Cardiac septum (tissue), 1 donor: ENCODE results near the gene SPPL3. TPM values are rescaled to one million over a fixed set of nuclear protein-coding genes. Genes with fewer than 3 reads are reported as not detected.
"Not testable (repeated sequence)": the region's sequence is repeated elsewhere in the genome, so short reads cannot be mapped to it uniquely, and the experiment has no call there.

Experiments used
- DNase-seq: peaks from one replicate; pipeline ENCODE4 v3.0.0-alpha.2; 2020; ENCODE audit warnings: low spot score
- intact Hi-C: fragments of 100-400 bp; cut with DNase I; formaldehyde crosslinking; loops from one replicate; pipeline ENCODE4 v1.14.0; 2022
- total RNA-seq: library from RNA; stranded (reverse); fragmentation: NEBNext Ultra II Directional; extraction: Animal tissue kit (Norgen Biotek cat#: 25700); gene quantifications from one replicate; pipeline ENCODE4 v1.2.1, GENCODE V29; 2021
- donor health status: DM: no; HTN: no; CAD: no.

SPPL3 gene
- total RNA-seq, 1 donor from 2014 or later = 32.2 TPM

GRCh38 chr12:120922279-120922678 lies 18.1 kb upstream of the SPPL3 start:
- intact Hi-C loops = no loop called here
- DNase-seq = no peak

DNA sequence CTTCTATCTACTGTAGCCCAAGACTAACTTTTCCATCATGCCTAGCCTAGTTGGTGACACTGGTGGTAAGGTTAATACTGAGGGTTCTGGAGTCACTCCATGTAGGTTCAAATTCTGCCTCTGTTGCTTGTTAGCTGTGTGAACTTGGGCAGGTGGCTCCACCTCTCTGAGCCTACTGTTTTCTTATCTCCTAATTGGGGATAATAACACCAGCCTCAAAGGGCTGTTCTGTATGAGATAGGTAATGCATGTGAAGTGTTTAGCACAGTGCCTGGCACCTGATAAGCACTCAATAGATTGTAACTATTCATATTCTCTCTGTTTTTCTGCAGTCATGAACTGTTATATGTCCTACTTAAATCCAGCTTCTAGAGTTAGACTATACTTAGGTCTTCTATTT lies 17.5 kb upstream of the SPPL3 start:
- intact Hi-C loops = no loop called here
- DNase-seq = no peak

DNA sequence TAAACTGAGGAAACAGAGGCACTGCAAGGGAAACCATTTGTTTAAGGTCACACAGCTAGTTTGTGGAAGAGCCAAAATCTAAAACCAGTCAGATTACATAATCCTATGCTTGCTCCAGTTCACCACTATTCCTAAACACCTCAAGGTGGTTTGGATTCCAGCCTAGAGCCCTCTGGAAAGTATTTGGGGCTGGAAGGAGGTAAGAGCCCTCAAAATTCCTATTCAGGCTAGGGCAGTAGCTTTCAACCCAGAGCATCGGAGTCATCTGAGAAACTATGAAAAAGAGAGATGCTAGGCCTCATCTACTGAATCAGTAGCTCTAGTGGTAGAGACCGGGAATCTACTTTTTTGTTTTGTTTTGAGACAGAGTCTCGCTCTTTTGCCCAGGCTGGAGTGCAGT lies 16.0 kb upstream of the SPPL3 start:
- no peak for DNase-seq
- intact Hi-C loops = no loop called here

- no peak for DNase-seq
- intact Hi-C loops = no loop called here
Measured at GRCh38 chr12:120917748-120918147, 13.6 kb upstream of the SPPL3 start.

DNA sequence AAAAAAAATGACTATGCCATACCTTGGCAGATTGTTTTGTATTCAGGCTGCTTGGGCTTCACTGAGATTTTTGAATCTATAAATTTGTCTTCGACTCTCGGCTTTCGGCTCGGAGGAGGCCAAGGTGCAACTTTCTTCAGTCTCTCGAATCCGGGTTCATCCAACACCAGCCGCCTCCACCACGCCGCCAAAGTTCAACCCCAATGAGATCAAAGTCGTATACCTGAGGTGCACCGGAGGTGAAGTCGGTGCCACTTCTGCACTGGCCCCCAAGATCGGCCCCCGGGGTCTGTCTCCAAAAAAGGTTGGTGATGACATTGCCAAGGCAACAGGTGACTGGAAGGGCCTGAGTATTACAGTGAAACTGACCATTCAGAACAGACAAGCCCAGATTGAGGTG lies 12.4 kb upstream of the SPPL3 start:
- intact Hi-C loops = no loop called here

DNA sequence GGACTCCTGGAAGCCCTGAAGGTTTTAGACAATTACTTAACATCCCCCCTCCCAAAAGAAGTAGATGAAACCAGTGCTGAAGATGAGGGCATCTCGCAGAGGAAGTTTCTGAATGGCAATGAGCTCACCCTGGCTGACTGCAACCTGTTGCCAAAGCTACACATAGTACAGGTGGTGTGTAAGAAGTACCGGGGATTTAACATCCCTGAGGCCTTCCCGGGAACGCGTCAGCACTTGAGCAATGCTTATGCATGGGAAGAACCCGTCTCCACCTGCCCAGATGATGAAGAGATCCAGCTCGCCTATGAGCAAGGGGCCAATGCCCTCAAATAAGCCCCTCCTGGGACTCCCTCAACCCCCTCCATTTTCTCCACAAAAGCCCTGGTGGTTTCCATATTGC lies 10.6 kb upstream of the SPPL3 start:
- no peak for DNase-seq
- intact Hi-C loops = no loop called here

More for the DNA sequence above, 12.4 kb upstream of the SPPL3 start:
- DNase-seq = no peak

DNA sequence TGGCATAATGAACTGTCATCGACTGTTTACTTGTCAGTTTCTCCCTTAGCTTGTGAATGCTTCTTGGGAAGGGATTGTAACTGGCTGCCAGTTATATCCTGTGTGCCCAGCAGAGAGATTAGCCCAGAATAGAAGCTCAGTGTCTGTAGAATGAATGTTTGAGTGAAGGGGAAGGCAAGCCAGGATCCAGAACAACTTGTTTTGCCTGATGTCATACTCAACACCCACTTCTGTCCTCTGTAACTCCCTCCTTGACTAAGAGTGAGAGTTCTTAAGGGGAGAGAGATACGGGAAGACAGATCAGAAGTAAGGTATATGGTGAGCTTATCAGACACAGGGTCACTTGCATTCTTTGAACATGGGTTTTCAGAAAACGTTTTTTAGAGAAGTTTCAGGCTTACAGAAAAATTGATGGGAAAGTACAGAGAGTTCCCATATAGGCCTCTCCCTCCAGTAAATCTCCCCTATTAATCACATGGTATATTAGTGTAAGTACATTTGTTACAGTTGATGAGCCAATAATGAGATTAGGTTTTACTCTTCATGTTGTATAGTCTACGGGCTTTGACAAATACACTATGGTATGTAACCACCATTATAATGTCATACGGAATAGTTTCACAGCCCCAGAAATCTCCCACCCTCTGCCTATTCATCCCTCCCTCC lies 5.6 kb upstream of the SPPL3 start:
- intact Hi-C loops = loop anchor here (5.0 kb wide), 2 partner anchors 77 to 182 kb away; partner anchors contain the start of gene ACADS
- no peak for DNase-seq

DNA sequence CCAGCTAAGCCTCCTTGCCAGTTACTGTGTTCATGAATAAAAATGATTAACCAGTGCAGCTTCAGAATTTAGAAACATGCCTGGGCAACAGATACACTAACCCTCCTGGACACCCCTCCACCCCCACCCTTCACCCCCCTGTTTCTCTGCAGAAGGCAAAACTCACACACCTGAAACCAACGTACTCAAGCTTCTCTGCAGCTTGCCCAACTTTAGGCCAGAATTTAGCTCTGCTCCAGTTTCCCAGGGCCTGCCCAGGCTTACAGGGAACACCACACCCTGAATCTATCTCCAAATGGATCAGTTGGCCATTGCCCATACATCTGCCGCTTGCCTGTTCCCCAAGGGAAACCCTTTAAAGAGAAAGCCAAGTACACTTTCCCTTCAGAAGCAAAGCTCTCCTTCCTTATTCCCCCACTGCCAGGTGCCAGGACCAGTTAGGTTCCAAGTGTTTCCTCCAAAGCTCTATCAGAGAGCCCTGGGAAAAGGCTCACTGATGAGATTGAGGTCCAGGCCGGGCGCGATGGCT lies 1.8 kb upstream of the SPPL3 start:
- no peak for DNase-seq
- intact Hi-C loops = loop anchor here (5.0 kb wide), 2 partner anchors 74 to 179 kb away; partner anchors contain the start of gene ACADS

DNA sequence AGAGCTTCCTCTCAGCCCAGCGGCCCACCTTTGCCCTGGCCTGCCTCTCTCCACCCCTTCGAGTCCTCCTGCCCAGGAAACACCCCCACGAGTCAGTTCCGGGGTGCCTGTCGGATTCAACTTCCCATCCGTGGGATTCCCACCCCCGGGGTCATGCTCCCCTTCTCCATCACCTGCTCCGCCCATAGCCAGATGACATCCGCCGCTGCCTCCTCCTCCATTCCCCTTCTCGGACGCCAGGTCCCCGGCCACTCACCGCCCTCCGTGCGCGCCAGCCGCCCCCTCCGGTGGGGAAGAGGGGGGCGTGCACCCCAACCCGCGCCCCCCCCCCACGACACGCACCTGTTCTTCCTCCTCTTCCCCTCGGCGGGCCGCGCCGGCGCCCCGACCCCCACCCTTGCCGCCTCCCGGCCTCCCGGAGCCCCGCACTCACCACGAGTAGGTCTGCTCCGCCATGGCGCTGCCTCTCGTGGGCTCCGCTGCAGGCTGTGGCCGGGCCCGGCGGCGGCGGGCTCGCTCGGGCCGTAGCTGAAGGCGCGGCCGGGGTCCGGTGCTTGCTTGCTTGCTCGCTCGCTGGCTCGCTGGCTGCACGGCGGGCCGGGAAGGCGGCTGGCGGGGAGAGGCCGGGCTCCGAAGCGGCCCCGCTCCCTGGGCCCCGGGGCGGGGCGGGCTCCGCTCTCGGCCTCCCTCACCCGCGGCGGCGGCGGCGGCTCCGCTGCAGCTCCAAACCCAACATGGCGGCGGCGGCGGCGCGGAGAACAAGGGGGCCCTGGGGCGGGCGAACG lies 554 bp downstream of the SPPL3 start:
- intact Hi-C loops = no loop called here
- peak; percentile 87 for DNase-seq

DNA sequence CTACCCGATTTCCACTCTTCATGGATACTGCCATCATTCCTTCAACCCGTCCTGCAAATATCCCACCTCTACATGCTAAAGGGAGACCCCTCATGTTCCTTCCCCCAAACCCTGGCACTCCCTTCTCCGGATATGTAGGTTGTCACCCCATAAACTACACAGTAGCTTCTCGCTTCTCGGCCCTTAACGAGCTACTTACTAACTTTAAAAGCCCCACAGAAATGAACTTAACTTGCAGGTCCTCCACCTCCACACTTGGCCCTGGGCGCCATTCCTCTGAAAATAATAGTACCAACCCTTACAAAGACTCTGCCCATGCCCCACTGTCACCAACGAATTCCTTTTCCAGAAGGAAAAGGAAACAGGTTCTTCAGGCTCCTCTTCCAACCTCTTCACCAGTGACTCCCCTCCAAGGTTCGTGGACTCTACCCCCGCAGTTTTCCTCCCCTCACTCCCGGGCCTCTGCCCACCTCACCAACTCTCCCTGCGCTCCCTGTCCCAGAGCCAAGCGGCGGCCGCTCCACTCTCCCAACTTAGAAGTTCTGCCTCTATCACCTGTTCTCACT lies 1.2 kb downstream of the SPPL3 start:
- intact Hi-C loops = no loop called here
- DNase-seq = no peak

- DNase-seq = no peak
- intact Hi-C loops = no loop called here
Measured at GRCh38 chr12:120901818-120902217, 2.3 kb downstream of the SPPL3 start.

- intact Hi-C loops, DNase-seq: not testable (repeated sequence)
Measured at GRCh38 chr12:120901101-120901500, 3.1 kb downstream of the SPPL3 start.

- DNase-seq = no peak
- intact Hi-C loops = no loop called here
Measured at GRCh38 chr12:120895532-120895931, 8.6 kb downstream of the SPPL3 start.

- intact Hi-C loops = no loop called here
- DNase-seq = no peak
Measured at GRCh38 chr12:120892265-120892664, 11.9 kb downstream of the SPPL3 start.

- intact Hi-C loops = no loop called here
- DNase-seq = no peak
Measured at GRCh38 chr12:120890963-120891362, 13.2 kb downstream of the SPPL3 start.

DNA sequence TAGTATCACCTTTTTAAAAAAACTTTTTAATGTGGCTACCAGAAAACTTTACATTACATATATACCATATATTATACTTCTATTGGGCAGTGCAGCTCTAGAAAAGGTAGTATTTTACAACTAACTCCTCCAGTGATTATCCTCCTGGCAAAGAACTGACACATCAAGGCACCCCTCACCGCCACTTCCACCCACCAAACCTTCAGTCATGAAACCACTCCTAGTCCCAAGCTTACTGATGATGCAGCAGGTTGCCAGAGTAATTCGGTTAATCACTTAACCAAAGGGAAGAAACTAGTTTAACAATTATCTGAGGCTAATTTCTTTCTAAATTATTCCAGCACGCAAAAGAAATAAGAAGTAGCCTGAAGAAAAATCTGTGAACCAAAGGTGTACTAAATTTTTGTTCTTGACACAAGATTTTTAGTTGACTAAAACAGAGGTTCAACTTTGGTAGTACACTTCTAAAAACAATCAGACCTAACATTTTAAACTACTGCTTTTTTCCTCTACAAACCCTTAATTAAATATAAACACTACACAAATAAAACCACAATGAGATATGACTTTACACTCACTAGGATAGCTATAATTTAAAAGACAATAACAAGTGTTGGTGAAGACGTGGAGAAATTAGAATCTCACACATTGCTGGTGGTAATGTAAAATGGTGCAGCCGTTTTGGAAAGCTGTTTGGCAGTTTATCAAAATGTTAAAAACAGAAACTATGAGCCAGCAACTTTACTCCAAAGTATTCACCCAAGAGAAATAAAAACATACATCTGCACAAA lies 16.7 kb downstream of the SPPL3 start:
- intact Hi-C loops = no loop called here

GRCh38 chr12:120886199-120887018 lies 17.7 kb downstream of the SPPL3 start:
- no peak for DNase-seq
- intact Hi-C loops = no loop called here

More for the DNA sequence above, 16.7 kb downstream of the SPPL3 start:
- no peak for DNase-seq

- intact Hi-C loops = no loop called here
- DNase-seq = no peak
Measured at GRCh38 chr12:120885521-120885920, 18.6 kb downstream of the SPPL3 start.

- intact Hi-C loops = no loop called here
- no peak for DNase-seq
Measured at GRCh38 chr12:120884644-120885043, 19.5 kb downstream of the SPPL3 start.
